ENCODE results near the gene MINDY3. TPM values are rescaled to one million over a fixed set of nuclear protein-coding genes. Genes with fewer than 3 reads are reported as not detected.

Gene MINDY3
- total RNA-seq, 1 experiment from 2014 or later, result 14.9 TPM

GRCh38 chr10:15789793-15790525 lies 70.3 kb downstream of the MINDY3 start:
- no peaks in the 10 kb centered on the region for H3K79me1 ChIP-seq (ENCODE audit: insufficient read depth, low read depth, low read length, poor library complexity, severe bottlenecking)
- H4K91ac ChIP-seq (ENCODE audit: insufficient read length, low read depth, low read length), result no peak overlapping the region
- H2BK15ac ChIP-seq (ENCODE audit: low read depth, low read length), result no peak overlapping the region
- H3K27ac ChIP-seq (ENCODE audit: insufficient read length, low read depth, low read length), result no peak overlapping the region
- no peak overlapping the region for H2AFZ ChIP-seq (ENCODE audit: low read length)
- WGBS (ENCODE audit: extremely low coverage, insufficient read length, low lambda C conversion rate), result no CpG with 5 or more reads among the region's 1 CpG
- no peak overlapping the region for H3T11ph ChIP-seq (ENCODE audit: low read length)
- no peak overlapping the region for H2BK5ac ChIP-seq (ENCODE audit: insufficient read length, low read length)
- no peak overlapping the region for H3K4me2 ChIP-seq (ENCODE audit: insufficient read depth, insufficient read length, low read length)
- no peaks in the 10 kb centered on the region for H4K20me1 ChIP-seq (ENCODE audit: control insufficient read depth, insufficient read depth, insufficient read length)
- Mint-ChIP-seq H3K36me3 (ENCODE audit: insufficient read depth in 1 of 3, low read depth in 3 of 3) (no peaks in the 10 kb centered on the region; a peak in 1 of 7 replicates), H3K4me3 (no peak overlapping the region), H3K9me3 (no peaks in the 10 kb centered on the region), H3K4me1 (peaks cover 4 to 7% of the 10 kb centered on the region in 2 experiments), H3K27ac (no peak overlapping the region), H3K27me3 (ENCODE audit: low read depth) (no peaks in the 10 kb centered on the region)
- no peak overlapping the region for H3K23ac ChIP-seq (ENCODE audit: insufficient read length, low read depth, low read length)
- no peak overlapping the region for H2BK120ac ChIP-seq (ENCODE audit: low read depth, low read length, poor library complexity, severe bottlenecking)
- DNase-seq, result no peak
- H3K14ac ChIP-seq (ENCODE audit: insufficient read depth, low read length), result no peak overlapping the region
- H2AK5ac ChIP-seq (ENCODE audit: insufficient read length, low read length), result no peak overlapping the region
- no peak overlapping the region for H4K5ac ChIP-seq (ENCODE audit: insufficient read length, low read depth, low read length)
- H3K9me3 ChIP-seq (ENCODE audit: control insufficient read depth, low read depth, low read length), result no peaks in the 10 kb centered on the region
- no peaks in the 10 kb centered on the region for H3K4me1 ChIP-seq (ENCODE audit: insufficient read depth, low read length)
- H3K18ac ChIP-seq (ENCODE audit: insufficient read length, low read depth, low read length), result no peak overlapping the region
- no peak overlapping the region for H3K9ac ChIP-seq (ENCODE audit: extremely low read depth, insufficient read length, low read length)
- H3K27me3 ChIP-seq (ENCODE audit: insufficient read depth, low read length), result no peaks in the 10 kb centered on the region
- no peak overlapping the region for H3K4ac ChIP-seq (ENCODE audit: low read depth, low read length)
- H3K56ac ChIP-seq (ENCODE audit: insufficient read length, low read depth, low read length), result no peak overlapping the region
- H2BK12ac ChIP-seq (ENCODE audit: insufficient read length, low read depth, low read length), result no peak overlapping the region
- H4K8ac ChIP-seq (replicated peaks; ENCODE audit: insufficient read length, low read depth, low read length), result no peak overlapping the region
- no peaks in the 10 kb centered on the region for H3K79me2 ChIP-seq (ENCODE audit: insufficient read depth, low read length)
- no peaks in the 10 kb centered on the region for H3K23me2 ChIP-seq (ENCODE audit: insufficient read length, low read depth, low read length, poor library complexity, severe bottlenecking)
- H2BK20ac ChIP-seq (ENCODE audit: low read depth, low read length, poor library complexity, severe bottlenecking), result no peak overlapping the region
- no peak for TF ChIP-seq CTCF (conservative IDR thresholded peaks at IDR 0.05)
